H1 (cell line): ENCODE data around the gene EAF2. TPM values are rescaled to one million over a fixed set of nuclear protein-coding genes. Genes with fewer than 3 reads are reported as not detected.

Source experiments
- CTCF ChIA-PET: fragments of 300-600 bp; sonication (Branson Sonifier 250); formaldehyde crosslinking; loops from one replicate; lab custom pipeline; 2021; ENCODE audit not compliant: partially characterized antibody; lab: Charles Lee
- POLR2A ChIA-PET: fragments of 300-600 bp; sonication (Branson Sonifier 250); formaldehyde crosslinking; loops from one replicate; lab custom pipeline; 2021; ENCODE audit warnings: inconsistent platforms; ENCODE audit not compliant: partially characterized antibody; lab: Charles Lee
- DNase-seq, 2 experiments: peaks; one replicate each; pipeline versions ENCODE4 v3.0.0 to v3.0.0-alpha.2; 2010 to 2022; ENCODE audit warnings: low spot score in 2 of 2, low read depth in 1 of 2, mixed read lengths in 1 of 2
- FAIRE-seq: peaks from 2 replicates; lab custom pipeline; 2011; peaks lifted over from hg19 to GRCh38; lab: Jason Lieb, UNC
- H2AFZ ChIP-seq: 2 replicates; pipeline ENCODE4 v1.8.1; 2012; ENCODE audit warnings: low read length, inconsistent platforms
- H2AK5ac ChIP-seq: 2 replicates; pipeline ENCODE4 v1.6.1; 2013; ENCODE audit warnings: low read depth, low read length
- H2BK120ac ChIP-seq: replicated peaks from 2 replicates; pipeline ENCODE3; 2013; ENCODE audit warnings: low read depth, low read length, inconsistent platforms
- H2BK12ac ChIP-seq: 2 replicates; pipeline ENCODE4 v1.6.1; 2013; ENCODE audit warnings: low read depth, low read length
- H2BK15ac ChIP-seq: 2 replicates; pipeline ENCODE4 v1.6.1; 2013; ENCODE audit warnings: low read length
- H2BK20ac ChIP-seq: 2 replicates; pipeline ENCODE4 v1.6.1; 2013; ENCODE audit warnings: low read length
- H2BK5ac ChIP-seq: 2 replicates; pipeline ENCODE4 v1.6.1; 2013; ENCODE audit warnings: low read depth, low read length
- H3K14ac ChIP-seq: 2 replicates; pipeline ENCODE4 v1.6.1; 2013; ENCODE audit warnings: inconsistent platforms; ENCODE audit not compliant: insufficient read length
- H3K18ac ChIP-seq: 2 replicates; pipeline ENCODE4 v1.6.1; 2013; ENCODE audit warnings: low read length; ENCODE audit errors: extremely low read depth
- H3K23ac ChIP-seq: 2 replicates; pipeline ENCODE4 v1.6.1; 2013; ENCODE audit warnings: inconsistent platforms; ENCODE audit not compliant: insufficient read length
- H3K23me2 ChIP-seq: 2 replicates; pipeline ENCODE4 v1.6.1; 2013; ENCODE audit warnings: low read depth, low read length
- H3K27ac ChIP-seq: 2 replicates; pipeline ENCODE4 v1.6.1; 2011; ENCODE audit warnings: low read depth, low read length, inconsistent platforms
- H3K27me3 ChIP-seq, 4 experiments: replicated peaks in 1 of 4; 1 replicate in 1 of 4; 2 replicates in 3 of 4; pipeline versions ENCODE4 v1.6.1 to v1.8.1; 2011 to 2013; ENCODE audit warnings: low read length in 3 of 4, mild to moderate bottlenecking in 3 of 4, inconsistent platforms in 2 of 4, mixed read lengths in 2 of 4, moderate library complexity in 1 of 4; ENCODE audit not compliant: control insufficient read depth in 3 of 4, insufficient read depth in 3 of 4; ENCODE audit errors: extremely low read depth in 1 of 4
- H3K36me3 ChIP-seq, 4 experiments: 2 replicates each; pipeline versions ENCODE4 v1.6.1 to v1.8.1; 2011 to 2013; ENCODE audit warnings: mild to moderate bottlenecking in 4 of 4, low read length in 3 of 4, moderate library complexity in 2 of 4, control low read depth in 1 of 4, inconsistent platforms in 1 of 4; ENCODE audit not compliant: insufficient read depth in 4 of 4, control insufficient read depth in 2 of 4
- H3K4ac ChIP-seq: replicated peaks from 2 replicates; pipeline ENCODE3; 2013; ENCODE audit warnings: low read length, low read depth, mixed read lengths, inconsistent platforms; ENCODE audit not compliant: insufficient read length
- H3K4me1 ChIP-seq, 4 experiments: replicated peaks in 1 of 4; 1 replicate in 1 of 4; 2 replicates in 3 of 4; pipeline versions ENCODE4 v1.6.1 to v1.8.1; 2011 to 2013; ENCODE audit warnings: low read length in 3 of 4, inconsistent platforms in 2 of 4, mixed read lengths in 1 of 4; ENCODE audit not compliant: insufficient read depth in 4 of 4, control insufficient read depth in 3 of 4
- H3K4me2 ChIP-seq, 2 experiments: 2 replicates each; pipeline versions ENCODE4 v1.6.1 to v1.8.1; 2011 to 2013; ENCODE audit warnings: low read depth in 2 of 2, low read length in 2 of 2, control low read depth in 1 of 2, inconsistent platforms in 1 of 2, mild to moderate bottlenecking in 1 of 2; ENCODE audit not compliant: insufficient read depth in 1 of 2
- H3K4me3 ChIP-seq, 4 experiments: fragments of 200-600, 300-600 bp in 1 of 4; sonication (generic), shearing (Covaris generic), sonication (Bioruptor Twin) in 1 of 4; 2 replicates each; pipeline versions ENCODE4 v1.5.1 to v1.8.1; 2011 to 2016; ENCODE audit warnings: low read length in 4 of 4, low read depth in 3 of 4, control low read depth in 2 of 4, inconsistent platforms in 2 of 4, mild to moderate bottlenecking in 2 of 4, mixed read lengths in 1 of 4, moderate library complexity in 1 of 4; ENCODE audit not compliant: insufficient read depth in 2 of 4; ENCODE audit errors: extremely low read depth in 1 of 4
- H3K56ac ChIP-seq: replicated peaks from 2 replicates; pipeline ENCODE3; 2013; ENCODE audit warnings: low read depth, mild to moderate bottlenecking, mixed read lengths, low read length, inconsistent platforms; ENCODE audit not compliant: insufficient read length
- H3K79me1 ChIP-seq: 2 replicates; pipeline ENCODE4 v1.6.1; 2013; ENCODE audit warnings: low read depth, low read length, control low read depth
- H3K79me2 ChIP-seq, 2 experiments: 2 replicates each; pipeline versions ENCODE4 v1.6.1 to v1.8.1; 2012 to 2013; ENCODE audit warnings: low read length in 2 of 2, mild to moderate bottlenecking in 2 of 2, inconsistent platforms in 1 of 2; ENCODE audit not compliant: insufficient read depth in 2 of 2, control insufficient read depth in 1 of 2
- H3K9ac ChIP-seq, 4 experiments: replicated peaks in 1 of 4; 1 replicate in 1 of 4; 2 replicates in 3 of 4; pipeline versions ENCODE4 v1.6.1 to v1.8.1; 2011 to 2013; ENCODE audit warnings: low read depth in 3 of 4, low read length in 3 of 4, control low read depth in 2 of 4, mild to moderate bottlenecking in 2 of 4, moderate library complexity in 2 of 4, inconsistent platforms in 1 of 4; ENCODE audit errors: extremely low read depth in 1 of 4
- H3K9me3 ChIP-seq, 2 experiments: 2 replicates each; pipeline versions ENCODE4 v1.6.1 to v1.8.1; 2012 to 2013; ENCODE audit warnings: mild to moderate bottlenecking in 2 of 2, moderate library complexity in 2 of 2, control low read depth in 1 of 2, inconsistent platforms in 1 of 2, low read depth in 1 of 2, low read length in 1 of 2, mixed read lengths in 1 of 2; ENCODE audit not compliant: insufficient read depth in 2 of 2
- H4K20me1 ChIP-seq, 2 experiments: replicated peaks in 1 of 2; 2 replicates each; pipeline versions ENCODE3 to v1.8.1; 2011 to 2013; ENCODE audit warnings: inconsistent platforms in 2 of 2, low read length in 2 of 2, mild to moderate bottlenecking in 1 of 2; ENCODE audit not compliant: insufficient read depth in 2 of 2, control insufficient read depth in 1 of 2
- H4K5ac ChIP-seq: 2 replicates; pipeline ENCODE4 v1.6.1; 2013; ENCODE audit warnings: low read length, low read depth, mixed read lengths, inconsistent platforms; ENCODE audit not compliant: insufficient read length
- H4K8ac ChIP-seq: 2 replicates; pipeline ENCODE4 v1.8.0; 2013; ENCODE audit warnings: mild to moderate bottlenecking, moderate library complexity, low read length, inconsistent platforms; ENCODE audit not compliant: insufficient read depth; ENCODE audit errors: extremely low read depth
- H4K91ac ChIP-seq: replicated peaks from 2 replicates; pipeline ENCODE3; 2013; ENCODE audit warnings: low read length, mixed read lengths, inconsistent platforms; ENCODE audit not compliant: insufficient read length
- CHD1 ChIP-seq: IDR thresholded peaks from 2 replicates; pipeline ENCODE4 v1.6.1; 2012; ENCODE audit warnings: low read depth, low read length, improper control_type of control experiment
- GABPA ChIP-seq: IDR thresholded peaks from 2 replicates; pipeline ENCODE4 v1.6.1; 2011; ENCODE audit warnings: mild to moderate bottlenecking, low read length, moderate library complexity, borderline replicate concordance; ENCODE audit not compliant: insufficient read depth
- KDM4A ChIP-seq: IDR thresholded peaks from one replicate; pipeline ENCODE4 v1.7.1; 2012; ENCODE audit warnings: low read depth, mild to moderate bottlenecking, moderate library complexity, low read length, inconsistent platforms; ENCODE audit not compliant: severe bottlenecking
- SIX5 ChIP-seq: IDR thresholded peaks from 2 replicates; pipeline ENCODE4 v1.6.1; 2011; ENCODE audit warnings: mild to moderate bottlenecking, low read depth, low read length
- SP2 ChIP-seq: IDR thresholded peaks from 2 replicates; pipeline ENCODE4 v1.6.1; 2012; ENCODE audit warnings: mild to moderate bottlenecking, low read length, inconsistent platforms
- SUZ12 ChIP-seq: fragments of 200-600 bp; sonication (generic); IDR thresholded peaks from 2 replicates; pipeline ENCODE4 v1.6.1; 2012; ENCODE audit warnings: mild to moderate bottlenecking, inconsistent platforms, low read length, moderate library complexity, mixed read lengths
- WGBS, 2 experiments: shearing (Covaris generic) in 1 of 2; methylation state at CpG; one replicate each; pipeline versions ENCODE4 v1.1.6 to v1.1.7; 2013 to 2015; ENCODE audit warnings: low lambda C conversion rate in 2 of 2, mixed read lengths in 2 of 2, inconsistent platforms in 1 of 2, low coverage in 1 of 2, missing lambda C conversion rate in 1 of 2; ENCODE audit not compliant: insufficient replicate concordance in 2 of 2, insufficient coverage in 1 of 2, insufficient read length in 1 of 2; ENCODE audit errors: extremely low coverage in 1 of 2, missing lambda C conversion rate in 1 of 2; 5-methylcytosine and 5-hydroxymethylcytosine counted together
- polyA plus RNA-seq, 7 experiments: library from polyadenylated mRNA; depleted of rRNA in 3 of 7; stranded (reverse) in 5 of 7; unstranded in 2 of 7; fragments of >200 nt in 5 of 7; fragments of 200-250 nt in 2 of 7; gene quantifications; 1 replicate in 5 of 7; 2 replicates in 1 of 7; 4 replicates in 1 of 7; pipeline versions ENCODE4 v1.2.1 to v1.2.3, GENCODE V29; 2011 to 2013; ENCODE audit warnings: missing spikeins in 2 of 7, mixed read lengths in 2 of 7
- total RNA-seq: library from RNA; stranded (reverse); fragmentation: NEBNext Ultra II Directional; extraction: Animal tissue kit (Norgen Biotek cat#: 25700); gene quantifications from 2 replicates; pipeline ENCODE4 v1.2.1, GENCODE V29; 2021
- TF ChIP-seq, protein P1 (sequence below): IDR thresholded peaks from 2 replicates; pipeline ENCODE4 v1.6.1; 2011; ENCODE audit warnings: low read depth, mild to moderate bottlenecking, low read length; ENCODE audit not compliant: insufficient read depth
- TF ChIP-seq, protein P2 (sequence below): IDR thresholded peaks from 2 replicates; pipeline ENCODE4 v1.6.1; 2012; ENCODE audit warnings: inconsistent platforms

Gene EAF2
- total and polyA plus RNA-seq, 2 of the 8 experiments (the other 6 are each of a cell fraction or from before 2014, with no cell fraction given) = 3.6 to 6.6 TPM

- Histone ChIP-seq H2BK5ac (no peak overlapping the region), H3K36me3 (peaks cover 0 to 34% (median 18%) of the 10 kb centered on the region in 4 experiments; a peak in 5 of 8 replicates), H2AFZ (no peak overlapping the region), H2BK15ac (no peak overlapping the region), H2AK5ac (no peak overlapping the region), H3K27ac (no peak overlapping the region), H4K91ac (no peak overlapping the region), H4K5ac (no peak overlapping the region), H2BK20ac (no peak overlapping the region), H3K18ac (no peak overlapping the region), H3K79me1 (no peaks in the 10 kb centered on the region), H2BK12ac (no peak overlapping the region), H3K4ac (no peak overlapping the region), H3K23me2 (no peaks in the 10 kb centered on the region), H4K20me1 (peaks cover 0 to 2% of the 10 kb centered on the region in 2 experiments), H3K4me1 (no peaks in the 10 kb centered on the region), H3K27me3 (no peaks in the 10 kb centered on the region), H3K4me2 (no peak overlapping the region), H3K9ac (no peak overlapping the region), H3K9me3 (0 out of 4 replicates have a peak, but pooled peaks cover 0 to 4% of the 10 kb centered on the region in 2 experiments), H3K56ac (no peak overlapping the region), H3K4me3 (no peak overlapping the region), H4K8ac (no peak overlapping the region), H3K14ac (no peak overlapping the region), H3K79me2 (peaks cover 0 to 12% of the 10 kb centered on the region in 2 experiments; a peak in 1 of 4 replicates), H2BK120ac (no peak overlapping the region), H3K23ac (no peak overlapping the region)
- 86% methylated on average over 3 of the region's 3 CpGs; no CpG with 5 or more reads in 1 of the 2 experiments for WGBS, 2 experiments
- DNase-seq (no peak), FAIRE-seq (no peak)
- ChIA-PET CTCF (no interaction called here), POLR2A (interaction anchor here (0.6 kb wide), 1 partner anchor 13 kb away, joined by 4 read pairs; no protein-coding TSS in a partner anchor)
- TF ChIP-seq CHD1 (no peak), KDM4A (no peak), SUZ12 (no peak), GABPA (no peak), SP2 (no peak), SIX5 (no peak)
- TF ChIP-seq, protein P1, sequence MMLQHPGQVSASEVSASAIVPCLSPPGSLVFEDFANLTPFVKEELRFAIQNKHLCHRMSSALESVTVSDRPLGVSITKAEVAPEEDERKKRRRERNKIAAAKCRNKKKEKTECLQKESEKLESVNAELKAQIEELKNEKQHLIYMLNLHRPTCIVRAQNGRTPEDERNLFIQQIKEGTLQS = no peak
- TF ChIP-seq, protein P2, sequence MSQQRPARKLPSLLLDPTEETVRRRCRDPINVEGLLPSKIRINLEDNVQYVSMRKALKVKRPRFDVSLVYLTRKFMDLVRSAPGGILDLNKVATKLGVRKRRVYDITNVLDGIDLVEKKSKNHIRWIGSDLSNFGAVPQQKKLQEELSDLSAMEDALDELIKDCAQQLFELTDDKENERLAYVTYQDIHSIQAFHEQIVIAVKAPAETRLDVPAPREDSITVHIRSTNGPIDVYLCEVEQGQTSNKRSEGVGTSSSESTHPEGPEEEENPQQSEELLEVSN = no peak
Observed at GRCh38 chr3:121819236-121819635, 15.8 kb upstream of the EAF2 start.
